D341Med (cell line): ENCODE results near the gene RASA2.

Experiments
- DNase-seq: peaks from one replicate; pipeline ENCODE4 v3.0.0; 2012; ENCODE audit warnings: low spot score

Gene RASA2, protein sequence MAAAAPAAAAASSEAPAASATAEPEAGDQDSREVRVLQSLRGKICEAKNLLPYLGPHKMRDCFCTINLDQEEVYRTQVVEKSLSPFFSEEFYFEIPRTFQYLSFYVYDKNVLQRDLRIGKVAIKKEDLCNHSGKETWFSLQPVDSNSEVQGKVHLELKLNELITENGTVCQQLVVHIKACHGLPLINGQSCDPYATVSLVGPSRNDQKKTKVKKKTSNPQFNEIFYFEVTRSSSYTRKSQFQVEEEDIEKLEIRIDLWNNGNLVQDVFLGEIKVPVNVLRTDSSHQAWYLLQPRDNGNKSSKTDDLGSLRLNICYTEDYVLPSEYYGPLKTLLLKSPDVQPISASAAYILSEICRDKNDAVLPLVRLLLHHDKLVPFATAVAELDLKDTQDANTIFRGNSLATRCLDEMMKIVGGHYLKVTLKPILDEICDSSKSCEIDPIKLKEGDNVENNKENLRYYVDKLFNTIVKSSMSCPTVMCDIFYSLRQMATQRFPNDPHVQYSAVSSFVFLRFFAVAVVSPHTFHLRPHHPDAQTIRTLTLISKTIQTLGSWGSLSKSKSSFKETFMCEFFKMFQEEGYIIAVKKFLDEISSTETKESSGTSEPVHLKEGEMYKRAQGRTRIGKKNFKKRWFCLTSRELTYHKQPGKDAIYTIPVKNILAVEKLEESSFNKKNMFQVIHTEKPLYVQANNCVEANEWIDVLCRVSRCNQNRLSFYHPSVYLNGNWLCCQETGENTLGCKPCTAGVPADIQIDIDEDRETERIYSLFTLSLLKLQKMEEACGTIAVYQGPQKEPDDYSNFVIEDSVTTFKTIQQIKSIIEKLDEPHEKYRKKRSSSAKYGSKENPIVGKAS

DNA sequence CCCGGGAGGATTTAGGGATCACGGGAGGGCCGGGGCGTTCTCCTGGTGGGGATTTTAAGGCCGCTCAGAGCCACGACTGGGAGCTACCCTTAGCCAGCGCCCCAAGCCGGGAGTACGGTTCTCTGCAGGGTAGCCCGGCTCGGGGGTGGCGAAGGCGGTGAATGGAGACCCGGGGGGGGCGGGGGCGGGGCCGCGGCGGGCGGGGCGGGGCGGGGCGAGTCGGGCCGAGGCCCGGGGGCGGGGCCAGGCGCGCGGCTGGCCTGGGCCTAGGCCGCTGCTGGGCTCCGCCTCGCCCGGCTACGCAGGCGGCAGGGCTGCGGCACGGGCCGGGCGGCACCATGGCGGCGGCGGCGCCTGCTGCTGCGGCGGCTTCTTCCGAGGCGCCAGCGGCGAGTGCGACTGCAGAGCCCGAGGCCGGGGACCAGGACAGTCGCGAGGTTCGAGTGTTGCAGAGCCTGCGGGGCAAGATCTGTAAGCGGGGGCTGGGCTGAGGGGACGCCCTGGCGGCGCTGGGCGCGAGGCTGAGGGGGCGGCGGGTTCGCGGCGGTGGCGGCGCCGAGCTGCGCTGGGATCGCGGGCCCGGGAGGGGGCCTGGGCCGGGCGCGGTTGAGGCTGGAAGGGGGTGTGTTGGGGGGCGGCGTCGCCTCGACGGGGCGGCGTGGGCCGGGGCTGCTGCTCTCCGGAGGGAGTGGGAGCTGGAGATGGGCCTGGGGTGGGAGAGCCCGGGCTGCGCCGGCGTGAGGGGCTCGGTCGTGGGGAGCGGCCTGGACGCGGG is at the start of gene RASA2:
Gene RASA2, plus strand, starts transcription at position 282 of the 775 bp plus-strand sequence. Its CDS starts 57 bp downstream, at position 339.
- peak; percentile 96 for DNase-seq

DNA sequence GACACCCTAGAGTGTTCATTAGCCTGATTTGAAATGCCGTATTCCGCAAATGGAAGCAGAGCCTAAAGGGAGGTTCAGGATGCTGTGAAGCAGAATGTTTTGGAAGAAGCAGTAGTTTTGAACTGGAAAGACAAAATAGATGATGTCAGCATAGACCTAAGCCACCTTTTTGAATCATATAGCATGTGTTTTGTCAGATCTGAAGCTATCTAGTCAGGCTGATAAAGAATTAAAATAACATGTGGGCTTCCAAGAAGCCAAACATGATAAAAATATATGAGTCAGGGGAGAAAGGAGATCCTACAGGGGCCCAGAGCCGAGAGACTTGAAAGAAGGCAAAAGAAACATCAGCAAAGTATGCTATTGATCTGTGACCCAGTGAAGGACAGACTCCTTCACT is 47.2 kb upstream of the RASA2 start:
- DNase-seq, result no peak

DNA sequence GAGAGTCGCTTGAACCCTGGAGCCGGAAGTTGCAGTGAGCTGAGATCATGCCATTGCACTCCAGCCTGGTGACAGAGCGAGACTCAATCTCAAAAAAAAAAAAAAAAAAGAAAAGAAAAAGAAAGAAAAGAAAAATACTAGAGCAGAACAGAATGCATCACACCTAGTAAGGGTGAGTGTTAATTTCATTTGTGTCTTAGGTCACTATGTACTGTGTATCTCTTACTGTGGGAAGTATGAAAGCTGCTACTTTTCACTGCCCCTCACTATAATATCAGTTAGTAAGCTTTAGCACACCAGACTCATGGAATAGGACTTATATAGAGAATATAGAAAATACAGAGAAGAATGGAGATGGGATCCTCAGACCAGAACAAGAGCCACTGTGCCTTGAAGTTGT is 45.9 kb upstream of the RASA2 start:
- DNase-seq, result no peak

DNA sequence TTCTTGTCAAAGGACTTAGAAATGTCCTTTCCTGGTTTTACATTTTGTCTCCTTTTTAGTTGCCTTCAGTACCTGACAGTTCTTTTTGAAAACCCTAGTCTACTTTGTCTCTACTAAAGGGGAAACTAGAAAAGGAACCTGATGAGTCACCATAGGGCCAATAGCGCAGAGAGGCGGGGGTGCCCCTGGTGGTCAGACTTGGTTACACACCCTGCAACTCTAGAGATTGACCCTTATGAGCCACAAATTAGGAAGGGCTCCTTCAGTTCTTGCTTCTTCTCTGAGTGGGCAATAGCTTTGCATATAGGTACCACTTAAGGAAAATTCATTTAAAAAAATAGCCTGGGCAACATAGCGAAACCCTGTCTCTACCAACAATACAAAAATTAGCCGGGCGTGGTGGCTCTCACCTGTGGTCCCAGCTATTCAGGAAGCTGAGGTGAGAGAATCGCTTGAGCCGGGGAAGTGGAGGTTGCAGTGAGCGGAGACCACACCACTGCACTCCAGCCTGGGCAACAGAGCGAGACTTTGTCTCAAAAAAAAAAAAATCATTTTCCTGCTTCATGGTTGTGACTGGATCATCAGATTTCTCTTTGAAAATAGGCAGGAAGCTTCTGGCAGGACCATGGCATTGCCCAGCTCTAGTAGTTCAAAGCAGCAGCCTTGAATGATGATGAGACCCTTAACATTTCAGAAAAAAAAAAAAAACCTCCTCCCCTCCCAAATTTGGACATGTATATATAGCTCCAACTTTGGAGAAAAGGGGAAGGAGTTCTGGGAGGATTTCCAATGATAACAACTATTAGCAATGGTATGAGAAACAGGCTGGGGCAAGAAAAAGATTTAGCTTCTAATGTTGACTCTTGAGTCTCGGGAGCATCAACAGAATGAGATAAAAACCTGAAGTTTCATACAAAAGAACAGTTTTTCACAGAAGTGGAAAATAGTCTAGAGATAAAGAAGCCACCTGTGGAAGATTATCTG is 45.2 kb upstream of the RASA2 start:
- DNase-seq, result peak; percentile 77

DNA sequence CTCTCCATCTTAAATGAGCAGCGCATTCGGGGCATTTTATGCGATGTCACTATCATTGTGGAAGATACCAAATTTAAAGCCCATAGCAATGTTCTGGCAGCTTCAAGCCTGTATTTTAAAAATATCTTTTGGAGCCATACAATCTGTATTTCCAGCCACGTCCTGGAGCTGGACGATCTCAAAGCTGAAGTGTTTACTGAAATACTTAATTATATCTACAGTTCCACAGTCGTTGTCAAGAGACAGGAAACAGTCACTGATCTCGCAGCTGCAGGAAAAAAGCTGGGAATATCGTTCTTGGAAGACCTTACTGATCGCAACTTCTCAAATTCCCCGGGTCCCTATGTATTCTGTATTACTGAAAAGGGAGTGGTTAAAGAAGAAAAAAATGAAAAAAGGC is 44.4 kb upstream of the RASA2 start:
- no peak for DNase-seq

DNA sequence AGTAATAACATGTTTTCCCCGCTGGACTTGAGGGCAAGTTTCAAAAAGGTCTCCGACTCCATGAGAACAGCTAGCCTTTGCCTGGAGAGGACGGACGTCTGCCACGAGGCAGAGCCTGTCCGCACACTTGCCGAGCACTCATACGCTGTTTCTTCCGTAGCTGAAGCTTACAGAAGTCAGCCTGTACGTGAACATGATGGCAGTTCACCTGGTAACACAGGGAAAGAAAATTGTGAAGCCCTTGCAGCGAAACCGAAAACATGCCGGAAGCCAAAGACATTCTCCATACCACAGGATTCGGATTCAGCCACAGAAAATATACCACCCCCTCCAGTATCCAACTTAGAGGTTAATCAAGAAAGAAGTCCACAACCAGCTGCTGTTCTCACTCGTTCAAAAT is 43.9 kb upstream of the RASA2 start:
- DNase-seq, result no peak

DNA sequence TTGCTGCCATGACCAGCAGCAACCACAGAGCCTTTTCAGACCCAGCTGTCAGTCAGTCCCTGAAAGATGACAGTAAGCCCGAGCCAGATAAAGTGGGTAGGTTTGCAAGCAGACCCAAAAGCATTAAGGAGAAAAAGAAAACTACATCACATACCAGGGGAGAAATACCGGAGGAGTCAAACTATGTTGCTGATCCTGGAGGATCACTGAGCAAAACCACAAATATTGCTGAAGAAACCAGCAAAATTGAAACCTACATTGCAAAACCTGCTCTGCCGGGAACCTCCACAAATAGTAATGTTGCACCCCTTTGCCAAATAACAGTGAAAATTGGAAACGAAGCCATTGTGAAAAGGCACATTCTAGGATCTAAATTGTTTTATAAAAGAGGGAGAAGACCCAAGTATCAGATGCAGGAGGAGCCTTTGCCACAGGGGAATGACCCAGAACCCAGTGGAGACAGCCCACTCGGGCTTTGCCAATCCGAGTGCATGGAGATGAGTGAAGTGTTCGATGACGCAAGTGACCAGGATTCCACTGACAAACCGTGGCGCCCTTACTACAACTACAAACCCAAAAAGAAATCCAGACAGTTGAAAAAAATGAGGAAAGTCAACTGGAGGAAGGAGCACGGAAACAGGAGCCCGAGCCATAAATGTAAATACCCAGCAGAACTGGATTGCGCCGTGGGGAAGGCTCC is 42.1 kb upstream of the RASA2 start:
- no peak for DNase-seq

DNA sequence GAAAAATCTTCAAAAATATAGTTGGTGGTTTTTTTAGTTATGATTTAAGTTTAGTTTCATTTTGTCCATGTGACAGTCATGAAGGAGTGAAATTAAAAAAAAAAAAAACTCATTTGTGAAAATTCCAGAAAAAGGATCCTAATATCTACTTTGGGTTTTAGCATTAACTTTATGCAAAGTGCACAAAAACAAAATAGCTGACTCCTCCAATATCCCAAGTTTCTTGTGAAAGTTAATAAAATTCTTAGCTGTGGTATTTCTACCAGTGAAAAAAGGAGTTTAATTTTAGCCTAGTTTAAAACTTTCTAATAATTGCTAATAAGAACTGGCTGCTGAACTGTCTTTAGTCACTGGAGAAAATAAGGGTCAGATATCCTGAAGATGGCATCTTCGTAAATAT is 40.8 kb upstream of the RASA2 start:
- DNase-seq, result no peak

DNA sequence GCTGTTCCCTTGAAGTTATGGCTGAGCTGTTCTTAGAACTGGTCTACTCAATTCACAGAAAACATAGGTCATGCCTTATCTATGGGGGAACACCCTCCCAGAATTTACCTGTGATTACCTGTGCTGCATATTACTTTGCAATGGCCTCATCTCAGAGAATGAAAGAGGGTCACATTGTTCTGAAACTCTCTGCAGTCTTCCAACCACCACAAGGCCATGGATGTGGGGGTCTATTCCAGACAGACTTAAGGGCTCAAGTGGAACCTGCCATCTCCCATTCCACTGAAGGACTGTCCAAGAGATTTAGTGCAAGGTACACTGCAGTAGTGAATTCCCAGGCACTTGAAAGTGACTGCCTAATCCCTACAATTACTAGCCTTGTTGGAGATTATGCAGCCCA is 40.1 kb upstream of the RASA2 start:
- DNase-seq, result no peak

DNA sequence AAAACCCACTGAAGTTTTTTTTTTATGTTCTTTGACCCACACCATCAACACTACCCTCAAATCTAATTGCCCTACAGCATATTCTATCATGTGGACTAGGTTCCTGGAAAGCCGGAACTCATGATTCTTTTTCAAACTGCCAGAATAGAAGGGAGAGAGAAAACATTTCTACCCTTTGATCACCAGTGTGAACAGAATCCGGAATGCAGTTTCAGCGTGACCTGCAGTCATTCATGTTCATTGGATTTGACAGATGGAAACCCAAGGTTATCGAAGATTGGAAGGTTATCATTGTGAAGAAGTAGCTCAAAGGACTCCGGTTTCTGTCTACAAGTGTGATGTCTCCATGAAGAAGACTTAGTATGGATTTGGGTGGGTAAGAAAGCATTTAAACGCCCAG is 39.4 kb upstream of the RASA2 start:
- no peak for DNase-seq

DNA sequence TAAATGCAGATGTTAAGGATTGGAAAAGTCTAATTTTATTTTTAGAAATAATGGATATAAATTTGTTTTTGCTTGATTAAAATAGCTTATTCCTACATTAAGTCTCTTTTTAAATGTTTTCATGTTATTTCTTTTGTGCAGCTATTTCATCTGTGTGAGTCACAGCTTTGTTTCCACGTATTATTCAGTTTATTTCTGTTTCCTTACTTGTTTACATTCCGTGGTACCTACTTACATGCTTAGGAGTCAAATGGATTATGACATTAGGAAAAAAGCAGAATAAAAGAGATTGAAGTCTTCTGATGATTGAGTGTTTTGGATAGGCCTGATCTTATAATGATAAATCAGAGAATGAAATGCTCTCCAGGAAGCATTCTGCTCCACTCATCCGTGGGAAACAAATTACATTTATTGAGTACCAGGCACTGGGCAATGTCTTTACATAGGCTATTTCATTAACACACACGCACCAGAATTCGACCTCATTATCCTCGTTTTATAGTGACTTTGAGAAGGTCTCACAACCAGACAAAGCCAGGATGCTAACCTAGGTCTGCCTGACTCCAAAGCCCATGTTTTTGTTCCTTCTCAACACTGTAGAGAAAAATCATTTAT is 38.1 kb upstream of the RASA2 start:
- DNase-seq, result no peak

DNA sequence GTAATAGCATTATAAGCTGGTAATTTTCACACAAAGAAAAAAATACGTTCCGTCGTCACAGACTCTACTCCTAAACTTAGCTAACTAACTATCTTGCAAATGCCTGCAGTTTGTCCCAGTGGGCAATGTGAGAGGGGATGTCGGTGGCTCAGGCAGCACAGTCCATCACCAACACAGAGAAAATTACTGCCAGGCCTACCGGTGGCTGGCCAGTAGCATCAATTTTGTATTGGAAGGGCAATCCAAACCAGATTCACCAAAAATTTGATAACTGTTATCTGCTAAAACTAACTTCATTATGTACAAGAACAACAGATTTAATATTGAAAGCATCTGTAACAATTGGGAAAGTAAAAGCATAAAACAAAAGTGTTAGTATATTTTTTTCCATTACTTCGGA is 37.4 kb upstream of the RASA2 start:
- no peak for DNase-seq

DNA sequence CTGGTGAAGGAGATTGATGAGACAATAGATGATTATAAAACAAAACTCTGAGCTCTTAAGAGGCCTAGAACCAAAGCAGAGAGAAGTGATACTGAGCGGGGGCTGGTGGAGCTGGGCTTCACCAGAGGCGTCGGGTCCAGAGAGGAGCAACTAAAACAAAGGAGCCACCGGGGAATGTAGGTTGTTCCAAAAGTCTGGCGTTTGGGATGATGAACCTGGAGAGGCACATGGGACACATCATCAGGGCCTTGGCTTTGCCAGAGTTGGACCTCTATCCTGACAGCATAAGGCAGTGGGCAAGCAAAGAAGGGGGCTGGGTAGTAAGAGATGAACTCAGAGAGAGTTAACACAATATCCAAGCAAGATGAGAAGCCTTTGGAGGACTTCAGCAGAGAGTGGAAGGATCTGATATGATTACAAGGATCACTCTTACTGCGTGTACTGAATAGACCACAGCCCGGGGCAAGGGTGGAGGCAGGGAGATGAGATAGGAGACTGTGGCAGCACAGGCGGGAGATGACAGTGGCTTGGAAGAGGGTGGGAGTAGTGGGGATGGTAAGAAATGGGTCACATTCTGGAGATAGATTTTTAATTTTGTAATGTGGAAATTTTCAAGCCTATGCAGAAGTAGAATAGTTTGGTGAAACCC is 36.0 kb upstream of the RASA2 start:
- DNase-seq, result no peak

DNA sequence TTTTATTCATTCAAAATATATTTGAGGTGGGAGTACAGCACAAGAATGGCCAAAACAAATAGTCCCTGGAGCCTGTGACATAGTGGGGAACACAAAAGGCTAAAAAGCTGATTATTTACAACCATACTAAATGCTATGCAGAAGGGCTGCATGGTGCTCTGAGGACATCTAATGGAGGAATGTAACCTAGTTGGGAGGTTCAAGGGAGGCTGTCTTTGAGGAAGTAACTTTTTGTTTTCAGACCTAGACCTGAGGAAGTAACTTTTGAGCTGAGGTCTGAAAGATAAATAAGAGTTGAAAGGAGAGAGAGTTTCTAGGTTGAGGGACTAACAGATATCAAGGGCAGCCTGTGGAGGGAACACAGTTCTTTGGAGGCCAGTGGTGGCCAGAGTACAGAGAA is 34.8 kb upstream of the RASA2 start:
- no peak for DNase-seq

DNA sequence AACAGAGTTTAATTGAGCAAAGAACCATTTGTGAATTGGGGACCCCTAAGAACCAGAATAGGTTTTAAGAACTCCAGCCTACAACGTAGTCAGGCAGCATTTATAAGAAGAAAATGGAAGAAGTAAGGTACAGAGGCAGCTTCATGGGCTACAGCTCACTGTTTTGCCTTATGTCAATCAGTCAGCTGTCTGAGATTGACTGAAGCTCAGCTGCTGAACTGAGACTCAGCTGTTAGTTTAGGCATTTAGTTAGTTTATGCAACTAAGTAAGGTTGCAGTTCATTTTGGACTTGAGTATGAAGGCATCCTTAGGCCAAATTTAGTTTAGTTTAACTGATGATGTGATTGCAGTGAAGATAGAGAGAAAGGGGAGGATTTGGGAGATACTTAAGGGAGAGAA is 34.1 kb upstream of the RASA2 start:
- no peak for DNase-seq

DNA sequence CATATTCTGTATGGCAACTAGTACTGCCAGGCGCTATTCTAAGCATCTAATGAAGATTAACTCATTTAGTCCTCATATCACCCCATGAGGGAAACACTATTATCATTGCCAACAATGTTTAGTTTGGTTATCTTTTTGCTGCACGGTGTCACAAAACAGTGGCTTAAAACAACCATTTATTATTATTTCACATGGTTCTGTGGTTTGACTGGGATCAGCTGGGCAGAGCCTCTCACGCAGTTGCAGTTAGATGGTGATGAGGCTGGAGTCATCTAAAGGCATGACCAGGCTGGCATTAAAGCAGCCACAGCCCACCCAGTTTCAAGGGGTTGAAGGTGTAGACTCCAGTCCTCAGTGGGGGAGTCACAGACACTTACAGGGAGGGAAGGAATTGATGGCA is 32.8 kb upstream of the RASA2 start:
- DNase-seq, result no peak

DNA sequence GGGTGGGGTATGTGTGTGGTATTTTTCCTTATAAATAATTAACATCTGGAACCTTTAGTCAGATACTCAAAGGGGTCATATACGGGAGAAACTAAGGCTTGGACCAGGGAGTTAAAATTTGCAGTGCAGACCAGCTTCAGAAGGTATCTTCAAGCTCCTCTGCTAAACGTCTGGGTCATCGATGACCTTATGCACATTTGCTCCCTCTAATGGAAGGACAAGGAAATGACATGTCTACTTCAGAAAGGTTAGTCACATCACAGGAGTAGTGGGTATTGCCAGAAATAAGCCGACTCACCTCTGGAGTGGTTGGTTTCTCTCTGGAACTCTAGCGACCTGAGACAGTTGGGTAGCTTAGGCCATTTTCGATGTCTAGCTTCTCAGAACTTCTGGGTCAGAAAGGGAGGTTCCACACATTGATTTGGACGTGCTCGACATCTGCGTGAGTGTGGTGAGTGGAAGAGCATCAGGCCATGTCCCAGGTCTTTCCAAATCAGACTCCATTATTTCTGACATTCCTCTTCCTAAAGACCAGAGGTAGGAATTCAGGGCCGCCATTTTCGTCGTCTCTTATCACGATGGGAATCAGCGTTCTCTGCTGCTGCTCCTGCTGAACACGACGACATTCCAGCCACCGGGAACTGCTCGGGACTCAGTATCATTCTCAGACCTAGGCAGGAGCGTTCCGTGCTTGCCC is 31.8 kb upstream of the RASA2 start:
- peak; percentile 74 for DNase-seq

DNA sequence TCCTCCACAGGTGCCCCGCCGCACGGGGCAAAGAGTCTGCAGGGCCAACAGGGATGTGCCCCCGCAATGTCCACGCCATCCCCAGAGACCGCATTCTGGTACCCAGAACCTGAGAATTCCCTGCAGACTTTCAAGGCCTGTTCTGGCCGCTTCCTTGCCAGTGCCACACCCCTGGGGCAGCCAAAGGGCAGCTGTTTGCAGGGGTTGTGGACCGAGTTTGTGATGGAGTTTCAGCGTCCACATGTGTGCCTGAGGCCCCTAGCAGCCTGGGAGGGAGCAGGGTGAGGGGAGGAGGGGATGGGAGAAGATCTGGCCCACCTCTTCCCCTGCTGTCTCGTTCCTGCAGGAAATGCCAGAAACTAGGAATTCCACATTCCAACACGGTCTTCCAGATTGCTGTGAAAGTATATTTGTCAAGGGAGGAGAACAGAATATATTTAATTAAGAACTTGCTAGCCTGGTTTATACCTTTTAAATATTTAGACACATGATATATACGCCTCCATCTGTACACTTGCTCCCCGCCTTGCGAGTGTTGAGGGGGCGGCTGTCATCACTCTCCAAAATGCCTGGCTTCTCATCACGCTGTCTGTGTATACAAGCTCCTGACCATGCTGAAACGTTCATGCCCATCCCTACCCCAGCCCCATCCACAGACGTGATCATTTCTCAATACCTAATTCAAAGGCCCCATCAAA is 31.1 kb upstream of the RASA2 start:
- DNase-seq, result no peak

DNA sequence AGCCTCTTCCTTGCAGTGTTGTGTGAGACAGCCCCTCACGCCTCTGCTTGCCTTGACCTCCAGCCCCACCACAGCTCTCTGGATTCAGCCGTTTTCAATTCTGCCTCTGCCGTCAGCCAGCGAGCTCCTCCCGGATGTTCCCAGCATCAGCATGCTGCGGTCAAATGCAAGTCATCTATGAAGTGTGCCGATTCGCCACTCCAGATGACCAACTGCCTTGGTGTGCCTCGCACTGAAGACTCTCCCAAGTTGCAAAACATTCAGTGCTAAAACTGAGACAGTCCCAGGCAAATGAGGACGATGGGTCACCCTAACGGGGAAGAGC is 30.6 kb upstream of the RASA2 start:
- DNase-seq, result no peak
